GM18909 (cell line): ENCODE measurements around the gene CDK2.

Experiments
- ATAC-seq: cut with Tn5 transposase; IDR thresholded peaks from one replicate; pipeline ENCODE4 v1.9.1; 2021; ENCODE audit warnings: mild to moderate bottlenecking; ENCODE audit not compliant: unreplicated experiment, poor library complexity

Gene CDK2

DNA sequence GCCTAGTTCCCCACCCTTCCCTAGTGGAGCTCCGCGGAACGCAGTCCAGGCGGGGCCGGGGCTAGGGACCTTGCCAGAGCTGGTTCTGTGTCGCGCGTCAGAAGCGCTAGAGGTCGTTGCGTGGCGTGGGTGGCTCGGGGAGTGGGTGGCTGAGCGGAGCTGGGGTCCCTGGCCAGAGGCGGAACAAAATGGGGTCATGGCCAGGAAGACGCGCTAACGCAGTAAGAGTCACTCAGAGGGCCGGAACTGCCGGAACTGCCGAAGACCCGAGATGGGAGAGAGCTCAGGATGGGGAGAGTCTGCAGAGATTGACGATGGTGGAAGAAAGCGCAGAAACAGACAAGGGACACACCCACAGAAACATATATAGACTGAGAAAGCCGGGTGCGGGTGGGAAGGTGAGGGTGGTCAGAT, 30.9 kb upstream of the CDK2 start:
- no peak for ATAC-seq

DNA sequence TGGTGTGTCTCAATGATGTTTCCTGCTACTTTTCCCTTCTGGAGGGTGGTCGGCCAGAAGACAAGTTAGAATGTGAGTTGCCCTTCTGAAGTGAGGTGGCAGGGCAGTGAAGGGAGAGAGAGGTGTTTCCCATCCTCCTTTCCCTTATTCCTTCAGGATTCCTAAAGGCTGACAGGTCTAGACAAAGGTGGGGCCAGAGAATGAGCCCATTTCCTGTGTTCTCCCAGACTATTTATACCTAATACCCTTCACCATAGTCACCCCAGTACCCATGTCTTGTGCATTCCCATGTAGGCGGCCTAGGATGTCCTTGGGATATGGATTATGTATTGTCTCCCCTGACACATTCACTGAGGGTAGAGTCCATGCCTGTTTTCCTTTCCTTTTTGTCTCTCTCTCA, 28.6 kb upstream of the CDK2 start:
- ATAC-seq: no peak

DNA sequence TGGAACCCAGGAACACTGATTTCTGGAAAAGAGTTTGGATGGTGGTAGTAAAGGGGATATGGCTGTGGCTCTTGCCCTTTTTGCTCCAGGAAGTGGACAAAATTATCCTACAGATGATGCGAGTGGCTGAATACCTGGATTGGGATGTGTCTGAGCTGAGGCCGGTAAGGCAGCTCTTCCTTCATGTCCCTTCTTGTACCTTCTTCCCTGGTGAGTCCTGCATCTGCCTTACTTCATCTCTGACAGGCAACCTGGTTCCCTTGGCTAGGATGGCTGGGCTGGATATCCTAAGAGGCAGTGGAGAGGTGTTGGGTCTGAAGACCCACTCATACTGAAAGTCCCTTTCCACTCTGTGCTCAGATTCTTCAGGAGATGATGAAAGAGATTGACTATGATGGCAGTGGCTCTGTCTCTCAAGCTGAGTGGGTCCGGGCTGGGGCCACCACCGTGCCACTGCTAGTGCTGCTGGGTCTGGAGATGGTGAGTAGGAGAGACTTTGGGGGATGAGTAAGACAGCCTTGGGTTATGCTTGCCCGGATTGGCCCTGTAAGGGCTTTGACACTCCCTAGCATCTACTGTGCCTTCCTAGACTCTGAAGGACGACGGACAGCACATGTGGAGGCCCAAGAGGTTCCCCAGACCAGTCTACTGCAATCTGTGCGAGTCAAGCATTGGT, 27.7 kb upstream of the CDK2 start:
- no peak for ATAC-seq

DNA sequence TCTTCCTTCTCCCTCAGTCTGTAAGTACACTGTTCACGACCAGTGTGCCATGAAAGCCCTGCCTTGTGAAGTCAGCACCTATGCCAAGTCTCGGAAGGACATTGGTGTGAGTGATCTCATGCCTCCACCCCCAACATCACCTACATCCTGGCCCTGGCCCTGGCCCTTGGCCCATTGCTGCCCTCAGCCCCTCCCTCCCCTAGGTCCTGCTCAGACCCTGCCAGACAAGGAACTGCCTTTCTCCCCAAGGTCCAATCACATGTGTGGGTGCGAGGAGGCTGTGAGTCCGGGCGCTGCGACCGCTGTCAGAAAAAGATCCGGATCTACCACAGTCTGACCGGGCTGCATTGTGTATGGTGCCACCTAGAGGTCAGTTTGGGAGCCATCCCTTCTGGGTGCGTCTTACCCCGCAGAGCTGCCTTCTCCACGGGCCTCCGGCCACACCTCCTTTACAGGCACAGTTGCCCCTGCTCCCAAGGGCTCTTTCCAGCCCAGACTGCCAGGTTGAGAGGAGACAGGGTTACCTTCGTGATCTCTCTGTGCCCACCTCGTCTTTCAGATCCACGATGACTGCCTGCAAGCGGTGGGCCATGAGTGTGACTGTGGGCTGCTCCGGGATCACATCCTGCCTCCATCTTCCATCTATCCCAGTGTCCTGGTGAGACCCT, 26.4 kb upstream of the CDK2 start:
- peak; percentile 95 for ATAC-seq

DNA sequence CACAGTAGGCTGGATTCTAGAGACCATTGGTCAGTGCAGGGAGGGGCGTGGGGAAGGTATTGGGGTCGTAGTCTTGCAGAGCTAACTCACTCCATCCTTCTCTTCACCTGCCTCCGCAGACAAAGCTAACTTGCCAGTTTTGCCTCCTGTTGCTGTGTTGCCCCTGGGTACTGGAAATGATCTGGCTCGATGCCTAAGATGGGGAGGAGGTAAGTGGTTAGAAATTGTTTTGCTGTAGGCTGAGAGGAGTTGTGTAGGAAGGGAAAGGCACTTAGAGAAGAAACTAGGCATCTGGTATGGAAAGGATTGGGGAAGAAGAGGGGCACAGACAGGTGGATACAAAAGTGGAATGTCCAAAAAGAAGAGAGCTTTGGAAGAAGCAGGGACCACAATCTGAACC, 24.6 kb upstream of the CDK2 start:
- ATAC-seq: no peak

DNA sequence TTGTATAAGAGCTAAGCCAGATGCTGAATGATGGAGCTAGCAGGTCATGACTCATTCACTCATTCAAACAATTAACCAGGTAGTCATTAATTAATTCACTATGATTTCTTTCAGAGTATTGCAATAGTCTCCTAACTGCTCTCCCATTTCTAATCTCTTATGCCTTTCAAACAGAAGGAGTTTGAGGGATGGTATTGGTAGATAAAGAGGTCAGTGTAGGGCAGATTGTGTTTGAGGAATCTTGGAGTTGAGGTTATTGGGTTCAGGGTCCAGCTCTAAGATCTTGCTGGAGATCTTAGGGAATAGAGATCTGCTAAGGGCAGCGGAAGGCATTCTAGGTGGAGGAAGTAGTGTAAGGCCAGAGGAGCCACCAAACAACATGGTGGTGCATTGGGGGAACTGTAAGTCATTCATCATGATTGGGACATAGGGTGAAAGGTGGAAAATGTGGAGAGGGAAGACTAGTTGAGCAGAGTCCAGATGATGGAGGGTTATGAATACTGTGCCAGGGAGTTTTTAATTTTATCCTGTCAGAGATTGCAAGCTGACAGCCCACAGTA, 24.0 kb upstream of the CDK2 start:
- no peak for ATAC-seq

DNA sequence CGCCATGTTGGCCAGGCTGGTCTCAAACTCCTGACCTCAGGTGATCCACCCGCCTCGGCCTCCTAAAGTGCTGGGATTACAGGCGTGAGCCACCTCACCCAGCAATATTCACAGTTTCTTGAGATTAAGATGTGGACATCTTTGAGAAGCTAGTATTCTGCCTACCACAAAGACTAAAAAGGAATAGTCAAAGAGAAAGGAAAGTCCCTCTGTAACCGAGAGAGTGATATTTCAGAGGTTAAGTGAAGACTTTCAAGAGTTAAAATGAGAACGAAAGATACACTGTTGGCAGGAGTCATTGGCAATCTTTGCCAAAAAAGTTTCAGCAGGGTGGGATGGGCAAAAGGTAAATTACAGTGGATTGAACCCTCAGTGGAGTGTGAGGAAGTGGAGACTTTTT, 20.1 kb upstream of the CDK2 start:
- ATAC-seq: no peak

DNA sequence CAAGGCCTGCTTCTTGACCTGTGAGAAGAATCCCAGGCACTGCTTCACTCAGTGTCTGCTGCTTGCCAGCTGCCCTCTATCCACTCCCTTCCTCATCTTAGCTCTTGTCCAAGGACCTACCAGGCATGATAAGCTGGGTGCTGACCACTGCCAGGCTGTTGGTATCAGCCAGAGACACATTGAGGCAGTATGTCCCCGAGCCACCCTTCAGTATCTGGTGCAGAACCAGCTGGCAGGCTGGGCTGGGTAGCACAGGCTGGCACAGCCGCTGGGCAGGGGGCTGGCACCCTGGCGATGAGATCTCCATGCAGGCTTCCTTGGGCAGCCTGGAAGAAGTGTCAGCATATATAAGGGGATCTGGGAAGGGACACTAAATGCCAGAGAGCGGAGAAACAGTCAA, 11.3 kb upstream of the CDK2 start:
- ATAC-seq: no peak

DNA sequence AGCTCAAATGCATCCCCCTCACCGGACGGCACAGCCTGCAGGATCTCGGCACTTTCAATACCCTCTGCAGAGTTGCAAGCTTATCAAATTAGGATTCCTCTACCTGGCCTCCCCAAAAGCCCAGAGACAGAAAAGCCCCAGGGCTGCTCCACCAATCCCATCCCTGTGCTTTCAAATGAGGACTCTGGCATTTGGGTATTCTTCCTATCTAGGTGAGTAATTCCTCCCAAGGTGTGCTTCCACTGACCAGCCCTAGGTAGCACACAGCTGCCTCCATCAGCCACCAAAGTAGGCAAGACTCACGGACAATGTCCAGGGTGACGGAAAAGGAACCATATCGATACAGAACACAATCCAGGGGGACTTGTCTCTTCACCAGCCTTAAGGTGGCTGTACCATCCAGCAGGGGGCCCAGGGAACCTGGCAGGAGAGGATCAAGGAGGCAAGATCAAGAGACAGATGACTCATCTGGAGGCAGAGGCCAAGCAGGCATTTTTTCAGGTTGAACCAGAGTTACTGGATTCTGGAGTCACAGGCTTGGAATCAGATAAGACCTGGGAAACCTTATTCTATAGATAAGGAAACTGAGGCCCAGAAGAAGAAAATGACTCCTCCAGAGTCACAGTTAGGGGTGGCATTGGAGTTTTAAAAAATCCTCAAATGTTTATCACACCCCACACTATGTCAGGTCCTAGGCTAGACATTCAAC, 10.7 kb upstream of the CDK2 start:
- no peak for ATAC-seq

DNA sequence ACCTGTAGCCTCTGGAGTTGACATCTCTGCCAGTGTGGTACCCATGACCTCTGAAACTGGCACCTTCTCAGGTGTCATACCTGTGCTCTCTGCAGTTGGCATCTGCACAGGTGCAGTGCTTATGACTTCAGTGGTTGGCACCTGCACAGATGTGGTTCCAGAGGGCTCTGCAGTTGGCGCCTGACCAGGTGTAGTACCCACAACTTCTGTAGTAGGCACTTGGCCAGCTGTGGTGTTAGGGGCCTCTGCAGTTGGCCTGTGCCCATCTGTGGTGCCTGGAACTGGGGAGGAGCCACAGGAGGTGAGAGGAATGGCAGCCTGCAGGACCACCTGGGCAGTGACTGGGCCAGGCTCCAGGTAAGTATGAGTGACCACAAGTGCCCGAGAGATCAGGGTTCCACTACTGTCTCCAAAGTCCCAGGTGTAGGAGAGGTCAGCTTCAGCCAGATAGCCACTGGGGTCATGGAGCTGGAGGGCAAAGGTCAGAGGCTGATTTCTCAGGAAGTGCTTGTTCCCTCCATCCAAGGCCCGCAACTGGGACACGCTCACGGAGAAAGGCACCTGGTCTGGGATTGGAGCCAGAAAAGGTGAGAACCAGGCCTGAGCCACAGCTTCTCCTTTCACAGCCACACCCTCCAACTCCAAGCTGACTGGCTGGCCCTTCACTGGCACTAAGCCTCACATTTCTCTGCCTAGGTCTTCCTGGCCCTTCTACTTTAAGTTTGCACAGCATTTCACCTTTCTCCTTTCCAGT, 9.3 kb upstream of the CDK2 start:
- ATAC-seq: no peak

DNA sequence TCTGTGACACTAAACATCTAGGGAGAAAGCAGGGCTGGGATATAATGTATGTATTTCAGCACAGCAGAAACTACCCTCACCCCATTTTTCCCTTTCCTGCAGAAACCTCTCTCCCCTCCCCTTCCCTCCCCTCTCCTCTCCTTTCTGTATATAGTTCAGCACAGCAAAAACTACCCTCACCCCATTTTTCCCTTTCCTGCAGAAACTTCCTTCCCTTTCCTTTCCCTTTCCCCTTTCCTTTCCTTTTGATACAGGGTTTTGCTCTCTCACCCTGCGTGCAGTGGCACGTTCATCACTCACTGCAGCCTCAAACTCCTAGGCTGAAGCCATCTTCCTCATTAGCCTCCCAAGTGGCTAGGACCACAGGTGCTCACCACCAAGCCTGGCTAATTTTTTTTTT, 2.9 kb upstream of the CDK2 start:
- no peak for ATAC-seq

DNA sequence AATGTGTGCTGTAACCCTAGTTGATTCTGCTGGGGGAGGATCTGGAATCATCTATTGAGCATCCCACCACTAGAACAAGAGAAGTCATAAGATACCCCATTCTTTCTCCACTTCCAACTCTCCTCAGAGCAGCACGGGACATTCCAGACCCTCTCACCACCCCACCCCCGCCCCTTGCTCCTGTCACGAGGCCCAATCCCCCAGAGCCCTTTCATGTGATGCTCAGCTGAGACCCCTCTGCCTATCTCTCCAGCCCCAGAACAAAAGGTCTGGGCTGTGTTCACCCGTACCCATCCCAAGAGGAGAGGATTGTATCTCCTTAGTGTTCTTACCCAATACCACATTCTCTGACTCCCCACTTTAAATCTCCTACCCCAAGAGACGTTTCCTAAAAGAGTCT, 1.4 kb upstream of the CDK2 start:
- ATAC-seq: no peak

DNA sequence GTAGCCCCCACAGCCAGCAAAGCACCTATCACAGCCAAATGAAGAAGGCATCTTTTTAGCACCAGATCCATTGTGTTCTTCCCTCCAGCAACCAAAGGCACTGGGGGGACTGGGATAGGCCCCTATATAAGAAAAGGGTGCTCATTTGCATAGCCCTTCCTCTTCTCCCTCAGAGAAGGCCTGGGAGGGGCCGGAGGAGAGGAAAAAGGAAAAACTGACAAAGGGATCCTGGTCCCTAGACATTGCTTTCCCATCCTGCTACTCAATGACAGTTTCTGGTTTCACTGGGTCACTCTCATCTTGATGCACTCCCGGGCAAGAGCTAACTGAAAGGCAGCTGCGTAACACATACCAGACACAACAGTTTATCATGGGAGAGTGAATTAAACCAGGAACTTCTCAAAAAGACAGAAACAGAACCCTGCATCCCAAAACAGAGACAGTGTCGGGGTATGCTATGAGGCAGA, 656 bp upstream of the CDK2 start, which contains the start of gene PMEL:
PMEL (minus strand) TSS at position 102 of the 467 bp plus-strand sequence; CDS start at position 71, 31 bp downstream.
- no peak for ATAC-seq

DNA sequence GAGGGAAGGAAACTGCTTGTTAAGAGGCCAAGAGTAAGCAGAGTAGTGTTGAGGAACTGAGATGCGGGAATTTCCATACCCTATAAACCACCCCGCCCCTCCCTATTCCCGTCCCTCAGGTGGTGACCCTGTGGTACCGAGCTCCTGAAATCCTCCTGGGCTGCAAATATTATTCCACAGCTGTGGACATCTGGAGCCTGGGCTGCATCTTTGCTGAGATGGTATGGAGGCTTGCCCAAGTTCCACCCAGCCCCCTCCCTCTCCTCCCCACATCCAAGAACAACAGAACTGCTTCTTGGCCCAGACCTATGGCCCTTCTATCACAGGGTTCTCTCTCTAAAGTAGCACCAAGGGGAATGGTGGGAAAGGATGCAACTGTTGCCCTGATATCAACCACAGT, 2.7 kb downstream of the CDK2 start:
- no peak for ATAC-seq

DNA sequence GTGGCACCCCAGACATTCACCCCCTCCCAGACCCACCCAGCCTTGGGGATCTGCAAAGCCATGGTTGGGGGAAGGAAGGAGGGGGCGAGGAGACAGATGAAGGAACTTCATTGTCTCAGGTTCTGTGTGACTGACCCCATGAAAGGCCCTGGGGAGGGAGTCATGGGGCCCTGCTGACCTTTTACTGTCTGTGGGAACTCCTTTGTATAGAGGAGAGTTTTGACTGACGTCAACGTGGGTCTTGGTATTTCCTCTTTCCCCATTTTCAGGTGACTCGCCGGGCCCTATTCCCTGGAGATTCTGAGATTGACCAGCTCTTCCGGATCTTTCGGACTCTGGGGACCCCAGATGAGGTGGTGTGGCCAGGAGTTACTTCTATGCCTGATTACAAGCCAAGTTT, 4.1 kb downstream of the CDK2 start:
- ATAC-seq: no peak

DNA sequence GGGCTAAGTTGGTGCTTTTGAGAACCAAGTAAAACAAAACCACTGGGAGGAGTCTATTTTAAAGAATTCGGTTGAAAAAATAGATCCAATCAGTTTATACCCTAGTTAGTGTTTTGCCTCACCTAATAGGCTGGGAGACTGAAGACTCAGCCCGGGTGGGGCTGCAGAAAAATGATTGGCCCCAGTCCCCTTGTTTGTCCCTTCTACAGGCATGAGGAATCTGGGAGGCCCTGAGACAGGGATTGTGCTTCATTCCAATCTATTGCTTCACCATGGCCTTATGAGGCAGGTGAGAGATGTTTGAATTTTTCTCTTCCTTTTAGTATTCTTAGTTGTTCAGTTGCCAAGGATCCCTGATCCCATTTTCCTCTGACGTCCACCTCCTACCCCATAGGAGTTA, 5.4 kb downstream of the CDK2 start:
- no peak for ATAC-seq

DNA sequence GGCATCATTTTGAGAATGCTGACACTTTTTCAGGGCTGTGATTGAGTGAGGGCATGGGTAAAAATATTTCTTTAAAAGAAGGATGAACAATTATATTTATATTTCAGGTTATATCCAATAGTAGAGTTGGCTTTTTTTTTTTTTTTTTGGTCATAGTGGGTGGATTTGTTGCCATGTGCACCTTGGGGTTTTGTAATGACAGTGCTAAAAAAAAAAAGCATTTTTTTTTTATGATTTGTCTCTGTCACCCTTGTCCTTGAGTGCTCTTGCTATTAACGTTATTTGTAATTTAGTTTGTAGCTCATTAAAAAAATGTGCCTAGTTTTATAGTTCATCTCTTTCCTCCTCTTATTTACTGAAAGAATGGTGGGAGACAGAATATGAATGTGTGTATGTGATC, 5.8 kb downstream of the CDK2 start:
- no peak for ATAC-seq

DNA sequence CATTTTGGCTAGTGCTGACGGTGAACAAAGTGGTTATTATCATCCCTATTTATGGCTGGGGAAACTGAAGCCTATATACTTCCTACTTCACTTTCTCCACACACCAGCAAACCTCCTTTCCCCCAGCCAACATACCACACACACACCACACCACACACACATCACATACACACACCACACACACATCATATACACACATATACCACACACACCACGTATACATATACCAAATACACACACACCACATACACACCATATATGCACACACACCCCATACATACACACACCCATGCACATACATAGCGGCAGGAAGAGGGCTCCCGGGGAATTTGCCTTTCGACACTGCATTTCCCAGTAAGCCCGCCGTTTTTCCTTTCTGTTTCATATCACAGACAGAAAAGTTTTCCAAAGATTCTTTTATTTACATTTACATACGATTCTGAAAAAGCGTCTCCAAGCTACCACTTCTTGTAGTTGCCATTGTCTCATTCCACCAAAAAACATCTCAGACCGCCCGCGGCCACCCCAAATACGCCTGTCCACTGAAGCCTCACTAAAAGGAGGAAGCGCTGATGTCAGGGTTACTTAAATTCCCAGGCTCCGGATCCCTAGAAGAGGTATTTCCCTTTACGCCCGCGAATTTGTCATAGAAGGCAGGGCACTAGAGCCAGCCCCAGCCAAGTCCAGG, 6.4 kb downstream of the CDK2 start:
- no peak for ATAC-seq

DNA sequence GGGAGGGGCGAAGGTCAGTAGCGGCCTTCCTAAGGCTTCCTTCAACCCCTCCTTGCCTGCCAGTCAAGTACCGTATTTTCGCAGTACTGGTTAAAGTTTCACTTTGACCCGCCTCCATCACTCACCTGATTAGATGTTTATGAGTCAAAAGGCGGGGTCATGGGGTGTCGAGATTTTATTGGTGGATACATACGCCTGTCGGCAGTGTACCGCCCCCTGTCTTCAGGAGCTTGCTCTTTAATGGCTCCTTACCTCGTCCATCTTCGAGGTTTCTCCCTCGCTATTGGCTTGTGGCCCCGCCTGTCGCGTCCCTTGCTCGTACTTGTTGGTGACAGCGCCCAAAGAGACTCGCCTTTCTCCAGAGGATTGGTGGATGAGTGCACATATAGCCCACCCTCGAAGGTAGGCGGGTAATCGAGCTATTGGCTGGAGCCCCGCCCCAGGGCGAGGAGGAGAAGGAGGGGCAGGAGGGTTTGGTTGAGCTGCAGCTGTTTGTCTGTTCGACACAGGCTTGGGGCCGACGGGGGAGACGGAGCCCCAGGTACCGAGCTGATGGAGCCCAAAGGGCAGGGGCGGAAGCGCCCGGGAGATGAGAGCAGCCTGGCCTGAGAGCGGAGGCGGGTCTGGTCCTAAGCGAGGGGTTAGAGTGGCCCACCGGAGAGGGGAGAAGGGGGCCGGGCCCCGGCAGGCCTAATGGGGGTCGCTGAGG, 7.1 kb downstream of the CDK2 start, which contains the start of gene RAB5B:
RAB5B (plus strand) TSS at position 480 of the 709 bp plus-strand sequence. CDS start 12,883 bp downstream, outside the sequence.
- peak; percentile 94 for ATAC-seq
